DMS79 treated with DMSO at 0.1 percent for 48 hours (cell line): Measurements from ENCODE around the gene IL36RN.

Experiments used
- DNase-seq: peaks from one replicate; lab custom pipeline; 2025; lab: John Stamatoyannopoulos, UW

The IL36RN gene

DNA sequence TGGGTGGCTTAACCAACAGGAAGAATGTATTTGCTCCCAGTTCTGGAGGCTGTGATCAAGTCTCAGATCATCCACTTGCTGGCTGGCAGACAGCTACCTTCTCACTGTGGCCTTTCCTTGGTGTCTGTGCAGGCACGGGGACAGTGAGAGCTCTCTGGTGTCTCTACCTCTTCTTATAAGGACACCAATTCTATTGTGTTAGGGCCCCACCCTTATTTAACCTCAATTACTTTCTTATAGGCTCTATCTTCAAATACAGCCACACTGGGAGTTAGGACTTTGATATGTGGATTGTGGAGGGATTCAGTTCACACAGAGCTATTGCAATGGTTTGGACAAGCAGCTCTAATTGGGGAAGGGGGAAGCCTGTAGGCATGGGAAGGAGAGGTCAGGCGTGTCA lies 43.1 kb downstream of the IL36RN start:
- DNase-seq, result no peak

DNA sequence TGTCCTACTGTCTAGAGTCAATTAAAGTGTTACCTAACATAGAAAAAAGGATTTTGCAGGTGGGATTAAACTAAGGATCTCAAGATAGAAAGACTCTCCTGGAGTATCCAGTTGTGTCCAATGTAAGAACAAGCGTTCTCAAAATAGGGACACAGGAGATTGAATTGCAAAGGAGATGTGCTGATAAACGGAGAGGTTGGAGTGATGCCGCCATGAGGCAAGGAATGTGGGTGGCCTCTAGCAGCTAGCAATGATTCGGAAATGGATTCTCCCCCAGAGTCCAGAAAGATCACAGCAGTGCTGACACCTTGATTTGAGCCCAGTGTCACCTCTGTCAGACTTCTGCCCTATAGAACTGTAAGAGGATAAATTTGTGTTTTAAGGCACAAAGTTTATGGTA lies 44.3 kb downstream of the IL36RN start:
- no peak for DNase-seq

DNA sequence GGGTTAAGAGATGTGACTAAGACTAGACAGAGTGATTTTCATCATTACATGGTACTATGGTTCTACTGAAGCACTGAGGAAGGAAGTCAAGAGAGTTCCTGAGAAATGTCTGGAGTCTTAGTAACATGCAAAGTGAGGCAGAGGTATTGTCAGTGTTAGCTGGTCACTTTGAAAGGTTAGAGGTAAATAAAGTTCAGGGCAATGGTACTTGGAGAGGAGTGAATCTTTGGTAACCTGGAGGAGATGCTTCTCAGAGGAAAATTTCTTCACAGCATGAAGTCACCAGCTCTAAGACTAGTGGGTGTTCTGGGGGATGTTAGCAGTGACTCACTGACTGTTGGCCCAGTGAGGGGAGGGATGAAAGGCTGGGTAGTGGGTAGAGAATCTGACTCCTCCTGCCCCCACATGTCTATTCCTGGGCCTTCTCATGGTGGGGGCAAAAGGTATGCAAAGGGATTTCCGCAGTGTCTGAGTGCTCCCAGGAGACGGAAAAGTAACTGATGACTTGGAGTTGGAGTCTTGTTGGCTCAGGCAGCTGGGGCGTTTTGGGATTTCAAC lies 45.1 kb downstream of the IL36RN start:
- no peak for DNase-seq

DNA sequence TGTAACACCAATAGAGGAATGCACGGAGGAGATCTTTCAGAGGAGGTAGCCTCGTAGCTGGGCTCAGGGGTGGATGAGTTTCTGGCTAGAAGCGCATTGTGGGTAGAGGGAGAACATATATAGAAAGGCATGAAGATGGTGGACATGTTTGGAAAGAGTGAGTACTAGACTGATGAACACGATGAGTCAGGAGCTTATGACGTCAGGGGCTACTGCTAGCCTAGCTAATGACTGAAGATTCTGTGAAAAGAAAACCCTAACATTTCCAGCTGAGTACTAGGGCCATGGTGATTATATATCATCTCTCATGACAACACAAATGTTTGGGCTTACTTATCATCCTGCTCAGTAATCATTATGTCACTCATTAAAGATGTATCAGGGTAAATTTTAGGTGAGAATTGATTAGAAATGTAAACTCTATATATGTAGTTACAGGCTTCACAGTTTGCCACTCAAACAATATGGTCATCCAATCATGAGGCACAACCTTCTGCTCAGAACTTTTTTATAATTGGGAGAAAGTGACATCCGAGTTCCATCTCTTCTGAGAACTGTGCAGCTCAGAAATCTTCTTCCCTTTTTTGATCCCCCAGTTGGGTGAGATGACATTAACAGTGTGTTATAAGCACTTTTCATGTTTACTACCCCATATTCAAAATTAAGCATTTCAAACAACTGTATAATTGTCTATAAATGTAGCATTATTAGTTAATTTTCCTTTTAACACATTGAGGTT lies 46.2 kb downstream of the IL36RN start:
- DNase-seq, result no peak

DNA sequence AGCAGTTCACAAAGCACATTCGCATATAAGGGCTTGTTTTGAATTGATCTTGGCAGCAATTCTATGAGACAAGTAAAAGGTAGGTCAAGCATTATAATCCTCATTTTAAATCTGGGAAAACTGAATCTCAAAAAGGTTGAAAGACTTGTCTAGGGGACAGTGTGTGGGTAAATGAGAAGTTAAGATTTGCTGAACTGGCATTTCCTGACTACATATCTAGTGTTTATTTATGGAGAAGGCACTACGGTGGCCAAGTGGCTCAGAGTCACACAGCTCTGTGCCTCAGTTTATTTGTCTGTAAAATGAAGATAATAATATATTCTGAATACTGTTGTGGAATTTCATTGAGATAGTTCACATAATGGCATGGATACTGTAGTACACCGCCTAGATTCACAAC lies 52.1 kb downstream of the IL36RN start:
- DNase-seq, result no peak

DNA sequence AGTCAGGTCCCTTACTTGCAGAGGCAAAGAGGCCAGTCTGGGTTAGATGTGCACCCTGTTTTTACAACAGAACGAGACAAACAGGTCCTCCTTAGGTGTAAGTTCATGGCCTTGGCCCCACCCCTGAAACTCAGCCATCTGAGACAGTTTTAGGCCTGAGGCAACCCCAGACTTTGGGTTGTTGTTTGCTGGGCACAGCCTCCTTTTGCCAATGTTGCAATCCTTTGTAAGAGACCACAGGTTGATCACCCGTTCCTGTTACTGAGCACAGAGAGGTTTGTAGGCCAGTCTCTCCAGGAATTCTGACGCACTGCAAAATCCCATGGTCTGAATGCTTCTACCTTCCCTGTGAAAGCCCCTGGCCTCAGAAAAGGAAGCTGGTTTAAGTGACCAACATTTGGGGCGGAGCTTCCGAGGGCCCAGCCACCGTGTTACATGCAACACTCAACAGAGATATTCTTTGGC lies 52.9 kb downstream of the IL36RN start:
- no peak for DNase-seq

DNA sequence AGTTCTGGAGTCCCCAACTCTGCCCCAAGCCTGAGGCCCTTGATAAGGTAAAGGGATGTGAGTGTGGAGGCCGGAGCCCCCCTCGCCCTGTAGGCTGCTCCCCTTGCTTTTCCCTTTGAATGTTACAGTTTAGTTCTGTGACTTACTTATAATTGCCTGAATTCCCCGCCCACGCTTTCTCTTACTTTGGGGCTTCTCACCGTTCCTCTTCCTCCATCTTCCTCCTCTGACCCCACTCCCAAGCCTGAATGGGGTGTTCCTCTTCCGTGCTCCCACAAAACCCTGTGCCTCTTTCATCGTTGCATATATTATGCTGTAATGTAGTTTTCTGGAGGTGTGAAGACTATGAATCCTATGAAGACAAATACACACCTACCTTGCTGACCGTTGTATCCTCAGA lies 53.4 kb downstream of the IL36RN start:
- no peak for DNase-seq

DNA sequence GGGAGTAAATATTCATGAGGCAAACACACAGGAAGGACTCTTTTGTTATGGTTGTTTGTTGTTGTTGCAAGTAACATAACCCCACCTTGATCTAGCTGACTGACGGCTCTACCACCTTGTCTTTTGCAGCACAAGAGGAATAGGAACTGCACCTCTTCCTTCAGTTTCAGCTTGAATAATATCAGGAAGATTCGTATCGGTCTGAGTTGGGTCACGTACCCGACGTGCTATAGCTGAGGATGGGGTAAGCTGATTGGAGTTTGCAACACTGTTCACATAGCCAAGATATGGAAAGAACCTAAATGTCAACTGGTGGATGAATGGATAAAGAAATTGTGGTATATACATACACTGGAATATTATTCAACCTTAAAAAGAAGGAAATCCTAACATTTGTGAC lies 53.9 kb downstream of the IL36RN start:
- DNase-seq, result no peak

DNA sequence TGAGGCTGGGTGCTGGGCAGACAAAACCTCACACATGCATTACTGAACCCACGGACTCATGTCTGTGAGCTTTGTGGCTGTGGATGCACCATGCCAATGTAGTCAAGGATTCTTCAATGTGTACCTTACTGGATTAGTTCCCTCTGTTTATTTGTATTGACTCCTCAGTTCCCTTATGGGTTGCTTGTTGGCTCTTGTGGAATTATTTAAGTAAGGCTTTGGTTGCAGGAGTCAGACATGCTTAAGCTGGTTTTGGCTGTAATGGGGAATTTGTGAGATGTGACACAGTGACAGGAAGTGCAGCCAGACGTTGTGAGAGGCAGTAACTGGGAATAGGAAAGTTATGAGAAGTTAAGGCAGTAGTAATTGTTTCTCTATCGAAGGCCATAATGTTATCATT lies 54.8 kb downstream of the IL36RN start:
- DNase-seq, result no peak
